SK-N-SH (cell line): ENCODE data around the gene TRIM69. TPM values are rescaled to one million over a fixed set of nuclear protein-coding genes. Genes with fewer than 3 reads are reported as not detected.

Source experiments
- CTCF ChIA-PET: fragments of 300-600, 350-600 bp; formaldehyde crosslinking; extraction: SDS; loops from one replicate; lab custom pipeline; 2021; lab: Yijun Ruan, JAX
- POLR2A ChIA-PET: fragments of 350-600 bp; sonication (Branson Sonifier 250); formaldehyde crosslinking; extraction: SDS; loops from one replicate; lab custom pipeline; 2020; ENCODE audit warnings: antibody characterized with exemption, inconsistent platforms; lab: Yijun Ruan, JAX
- DNase-seq: peaks from one replicate; pipeline ENCODE4 v3.0.0; 2012
- H2AFZ ChIP-seq: fragments of 200-600 bp; sonication (generic); 2 replicates; pipeline ENCODE4 v1.8.1; 2016; ENCODE audit warnings: antibody characterized with exemption, mild to moderate bottlenecking, low read depth
- H3F3A ChIP-seq: fragments of 200-600 bp; sonication (generic); replicated peaks from 2 replicates; pipeline ENCODE3; 2016; ENCODE audit warnings: antibody characterized with exemption, mild to moderate bottlenecking; ENCODE audit not compliant: insufficient read depth
- H3K27ac ChIP-seq, 2 experiments: fragments of 200-500 bp in 1 of 2; fragments of 200-600 bp in 1 of 2; sonication (Bioruptor generic) in 1 of 2; sonication (generic), shearing (Covaris generic) in 1 of 2; 2 replicates each; pipeline versions ENCODE4 v1.5.1 to v1.6.1; 2014 to 2016; ENCODE audit warnings: low read depth in 2 of 2, inconsistent platforms in 1 of 2, low read length in 1 of 2, mild to moderate bottlenecking in 1 of 2, mixed read lengths in 1 of 2
- H3K27me3 ChIP-seq: fragments of 200-600 bp; sonication (generic), shearing (Covaris generic); 2 replicates; pipeline ENCODE4 v1.6.1; 2016; ENCODE audit warnings: mixed run types; ENCODE audit not compliant: insufficient read depth
- H3K36me3 ChIP-seq, 2 experiments: fragments of 200-500 bp in 1 of 2; fragments of 200-600 bp in 1 of 2; sonication (Bioruptor generic) in 1 of 2; sonication (generic) in 1 of 2; replicated peaks in 1 of 2; 2 replicates each; pipeline versions ENCODE3 to v1.5.1; 2014 to 2016; ENCODE audit warnings: low read length in 1 of 2, mild to moderate bottlenecking in 1 of 2; ENCODE audit not compliant: insufficient read depth in 2 of 2, control insufficient read depth in 1 of 2
- H3K4me1 ChIP-seq, 2 experiments: fragments of 200-500 bp in 1 of 2; fragments of 200-600 bp in 1 of 2; sonication (Bioruptor generic) in 1 of 2; sonication (generic), shearing (Covaris generic) in 1 of 2; 2 replicates each; pipeline versions ENCODE4 v1.5.1 to v1.6.1; 2014 to 2016; ENCODE audit warnings: low read depth in 1 of 2, low read length in 1 of 2, mixed run types in 1 of 2; ENCODE audit not compliant: insufficient read depth in 2 of 2, control insufficient read depth in 1 of 2
- H3K4me2 ChIP-seq: fragments of 200-600 bp; sonication (generic), shearing (Covaris generic); 2 replicates; pipeline ENCODE4 v1.6.1; 2017; ENCODE audit warnings: mixed run types
- H3K4me3 ChIP-seq, 2 experiments: fragments of 200-500 bp in 1 of 2; fragments of 200-600 bp in 1 of 2; sonication (Bioruptor generic) in 1 of 2; sonication (generic), shearing (Covaris generic) in 1 of 2; 2 replicates each; pipeline versions ENCODE4 v1.5.1 to v1.8.1; 2014 to 2016; ENCODE audit warnings: low read depth in 2 of 2, inconsistent platforms in 1 of 2, low read length in 1 of 2, mild to moderate bottlenecking in 1 of 2, mixed read lengths in 1 of 2, moderate library complexity in 1 of 2
- H3K79me2 ChIP-seq: fragments of 200-600 bp; sonication (generic); 2 replicates; pipeline ENCODE4 v1.8.1; 2017; ENCODE audit warnings: mild to moderate bottlenecking; ENCODE audit not compliant: insufficient read depth
- H3K9ac ChIP-seq: fragments of 200-600 bp; sonication (generic); 2 replicates; pipeline ENCODE4 v1.6.1; 2017; ENCODE audit warnings: mixed run types
- H3K9me2 ChIP-seq: fragments of 200-600 bp; sonication (generic); 2 replicates; pipeline ENCODE4 v1.6.1; 2017; ENCODE audit warnings: mixed run types
- H3K9me3 ChIP-seq: fragments of 200-600 bp; sonication (generic); 2 replicates; pipeline ENCODE4 v1.6.1; 2017; ENCODE audit warnings: mixed run types, mild to moderate bottlenecking, moderate library complexity
- H4K20me1 ChIP-seq: fragments of 200-600 bp; sonication (generic); 2 replicates; pipeline ENCODE4 v1.6.1; 2017; ENCODE audit warnings: mild to moderate bottlenecking, mixed run types; ENCODE audit not compliant: insufficient read depth
- CHD2 ChIP-seq: fragments of 150-350 bp; IDR thresholded peaks from 2 replicates; pipeline ENCODE4 v1.6.1; 2018; ENCODE audit warnings: low read length; ENCODE audit not compliant: partially characterized antibody
- EZH2phosphoT487 ChIP-seq: fragments of 200-600 bp; sonication (generic); IDR thresholded peaks from 2 replicates; pipeline ENCODE4 v1.6.1; 2017; ENCODE audit warnings: low read depth, mixed run types, mild to moderate bottlenecking, antibody characterized with exemption, moderate library complexity, borderline replicate concordance
- FOXJ3 ChIP-seq: sonication (generic); formaldehyde crosslinking; IDR thresholded peaks from 2 replicates; pipeline ENCODE4 v1.5.1; 2020; ENCODE audit warnings: mild to moderate bottlenecking, missing genetic modification reagents
- FOXM1 ChIP-seq: IDR thresholded peaks from 2 replicates; pipeline ENCODE4 v1.4.0; 2012; ENCODE audit warnings: low read depth, mild to moderate bottlenecking
- PBX3 ChIP-seq: IDR thresholded peaks from 2 replicates; pipeline ENCODE4; 2012
- POLR2AphosphoS5 ChIP-seq: IDR thresholded peaks from 2 replicates; pipeline ENCODE4 v1.6.1; 2012; ENCODE audit warnings: low read depth, low read length
- RAD21 ChIP-seq: IDR thresholded peaks from 2 replicates; pipeline ENCODE4 v1.6.1; 2012; ENCODE audit warnings: mild to moderate bottlenecking, low read length
- RCOR1 ChIP-seq: fragments of 150-350 bp; IDR thresholded peaks from 2 replicates; pipeline ENCODE4 v1.6.1; 2017; ENCODE audit warnings: antibody characterized with exemption, low read length
- RFX5 ChIP-seq: IDR thresholded peaks from 2 replicates; pipeline ENCODE4 v1.6.1; 2012; ENCODE audit warnings: mild to moderate bottlenecking, improper control_type of control experiment, low read length
- RXRA ChIP-seq: IDR thresholded peaks from 2 replicates; pipeline ENCODE4 v1.4.0; 2012; ENCODE audit warnings: low read depth, mild to moderate bottlenecking, borderline replicate concordance
- USF2 ChIP-seq: fragments of 150-350 bp; IDR thresholded peaks from 2 replicates; pipeline ENCODE4 v1.6.1; 2017; ENCODE audit warnings: antibody characterized with exemption, low read length, low read depth, borderline replicate concordance
- ZBTB33 ChIP-seq: IDR thresholded peaks from 2 replicates; pipeline ENCODE4 v1.4.0; 2012; ENCODE audit warnings: low read depth, borderline replicate concordance
- WGBS: methylation state at CpG from one replicate; pipeline ENCODE4 v1.1.6; 2017; ENCODE audit warnings: low lambda C conversion rate; 5-methylcytosine and 5-hydroxymethylcytosine counted together
- polyA plus RNA-seq, 3 experiments: library from polyadenylated mRNA; depleted of rRNA; stranded (reverse); fragments of >200 nt; gene quantifications; 2 replicates each; pipeline ENCODE4 v1.2.3, GENCODE V29; 2012

The TRIM69 gene
- polyA plus RNA-seq, 1 of the 3 experiments (the other 2 are of a cell fraction), result 9.7 TPM

- TF ChIP-seq USF2 (no peak), RFX5 (peak; percentile 99), ZBTB33 (peak; percentile 86), FOXJ3 (CRISPR knock-in tag) (no peak), POLR2AphosphoS5 (peak; percentile 100), RAD21 (peak; percentile 8; the same call in 1 of the 2 replicates), RXRA (no peak), RCOR1 (no peak)
These were observed 25.1 kb upstream of the TRIM69 start, which contains the start of the genes B2M and PATL2 (continued) for GRCh38 chr15:44711096-44711742.

GRCh38 chr15:44711743-44712345 lies 24.5 kb upstream of the TRIM69 start:
- DNase-seq, result peak; percentile 55

More at GRCh38 chr15:44711743-44712345, 24.5 kb upstream of the TRIM69 start:
- Histone ChIP-seq H3K27me3 (no peaks in the 10 kb centered on the region), H4K20me1 (peaks cover 12% of the 10 kb centered on the region; the same call in 1 of the 2 replicates), H3K9me2 (no peaks in the 10 kb centered on the region), H3K79me2 (peaks cover 41% of the 10 kb centered on the region), H3K4me2 (peak overlapping the region; percentile 66), H3K9ac (peak overlapping the region; percentile 95), H3F3A (peaks cover 10% of the 10 kb centered on the region), H3K4me1 (no peaks in the 10 kb centered on the region; a peak in 1 of 4 replicates), H3K9me3 (no peaks in the 10 kb centered on the region), H2AFZ (peak overlapping the region; percentile 84; the same call in 1 of the 2 replicates), H3K36me3 (peaks cover 17 to 18% of the 10 kb centered on the region in 2 experiments), H3K4me3 (peak overlapping the region; percentile 74 to 99), H3K27ac (peak overlapping the region; percentile 88 to 89)
- TF ChIP-seq EZH2phosphoT487, result no peak
- TF ChIP-seq ZBTB33, result no peak
- no peak for TF ChIP-seq CHD2
- TF ChIP-seq PBX3, result no peak
- no peak for TF ChIP-seq RCOR1
- no peak for TF ChIP-seq FOXM1
- ChIA-PET POLR2A (interaction anchor here (0.5 to 3.5 kb wide), 7 partner anchors 15 to 49 kb away, joined by 3 to 19 read pairs (median 6); partner anchors contain the start of genes SPG11 and TRIM69), CTCF (interaction anchor here (0.7 to 11.4 kb wide), 10 partner anchors 15 to 174 kb away, joined by 3 to 117 read pairs (median 4); partner anchors contain the start of genes SPG11 and TRIM69)
- WGBS, result 1% methylated on average over 31 of the region's 46 CpGs
